Lower leg skin (tissue), 4 donors: ENCODE data around the gene NCAM1. TPM values are rescaled to one million over a fixed set of nuclear protein-coding genes. Genes with fewer than 3 reads are reported as not detected.

ENCODE experiments used
- DNase-seq, 2 donors: peaks; one replicate each; pipeline ENCODE4 v3.0.0-alpha.2; 2019; ENCODE audit warnings: low spot score in 2 of 2
- H3K4me3 ChIP-seq: fragments of 200-600 bp; sonication (generic); 2 replicates; pipeline ENCODE4 v1.5.1; 2017; ENCODE audit warnings: mild to moderate bottlenecking, low read depth; ENCODE audit not compliant: poor library complexity, severe bottlenecking
- CTCF ChIP-seq, 3 donors: fragments of 450-650 bp; IDR thresholded peaks; one replicate each; pipeline ENCODE4 v1.5.1; 2016; ENCODE audit warnings: antibody characterized with exemption in 3 of 3, mild to moderate bottlenecking in 3 of 3, moderate library complexity in 2 of 3
- POLR2A ChIP-seq, 2 donors: fragments of 450-650 bp; IDR thresholded peaks; one replicate each; pipeline ENCODE4 v1.6.1; 2016 to 2017; ENCODE audit warnings: antibody characterized with exemption in 2 of 2, mild to moderate bottlenecking in 1 of 2, moderate library complexity in 1 of 2
- WGBS, 2 donors: methylation state at CpG; one replicate each; pipeline ENCODE4 v1.1.5; 2018; 5-methylcytosine and 5-hydroxymethylcytosine counted together
- intact Hi-C: fragments of 100-400 bp; cut with DNase I; formaldehyde crosslinking; loops from one replicate; pipeline ENCODE4 v1.15.0; 2023; ENCODE audit warnings: low total_unique reads
- total RNA-seq, 4 donors: library from RNA; depleted of rRNA; stranded (reverse); fragments of >200 nt; gene quantifications; one replicate each; pipeline ENCODE4 v1.1.0, GENCODE V29; 2016

The NCAM1 gene
- total RNA-seq, 4 donors from 2014 or later = 1.7 to 7.1 (median 3.8) TPM

- DNase-seq = peak in 1 of 2 donors; percentile 31
- intact Hi-C loops = no loop called here
- TF ChIP-seq CTCF (IDR thresholded peaks at IDR 0.05) (no peak), POLR2A (IDR thresholded peaks at IDR 0.05) (no peak)
- H3K4me3 ChIP-seq = no peak overlapping the region
- WGBS, 2 donors = 76 to 86% methylated on average over 4 of the region's 4 CpGs
Measured at GRCh38 chr11:113278925-113279324, 317.7 kb downstream of the NCAM1 start.

- no peak for TF ChIP-seq POLR2A (IDR thresholded peaks at IDR 0.05)
- no peak for TF ChIP-seq CTCF (IDR thresholded peaks at IDR 0.05)
- no peak overlapping the region for H3K4me3 ChIP-seq
- DNase-seq = peak in 1 of 2 donors; percentile 79
- 79 to 80% methylated on average over 3 of the region's 3 CpGs for WGBS, 2 donors
- intact Hi-C loops = no loop called here
Measured at GRCh38 chr11:113279591-113279990, 318.4 kb downstream of the NCAM1 start.

GRCh38 chr11:113281052-113281725, 320.0 kb downstream of the NCAM1 start:
- peak in 1 of 2 donors; percentile 72 for DNase-seq
- TF ChIP-seq CTCF (IDR thresholded peaks at IDR 0.05) = no peak
- no peak for TF ChIP-seq POLR2A (IDR thresholded peaks at IDR 0.05)
- intact Hi-C loops = loop anchor here (10.0 kb wide), 2 partner anchors 986 to 1066 kb away; no protein-coding TSS in a partner anchor
- WGBS, 2 donors = 92 to 100% methylated on average over 2 of the region's 2 CpGs
- H3K4me3 ChIP-seq = no peak overlapping the region

- TF ChIP-seq CTCF (IDR thresholded peaks at IDR 0.05) (no peak), POLR2A (IDR thresholded peaks at IDR 0.05) (no peak)
- H3K4me3 ChIP-seq = no peak overlapping the region
- WGBS, 2 donors = 67 to 69% methylated on average over 3 of the region's 3 CpGs
- peak in 1 of 2 donors; percentile 57 for DNase-seq
- intact Hi-C loops = loop anchor here (10.0 kb wide), 2 partner anchors 988 to 1068 kb away; no protein-coding TSS in a partner anchor
Measured at GRCh38 chr11:113282898-113283437, 321.7 kb downstream of the NCAM1 start.

- no peak for TF ChIP-seq CTCF (IDR thresholded peaks at IDR 0.05)
- TF ChIP-seq POLR2A (IDR thresholded peaks at IDR 0.05) = no peak
- no peak overlapping the region for H3K4me3 ChIP-seq
- WGBS, 2 donors = 86 to 87% methylated on average over 2 of the region's 2 CpGs
- DNase-seq = no peak
- intact Hi-C loops = loop anchor here (10.0 kb wide), 2 partner anchors 989 to 1069 kb away; no protein-coding TSS in a partner anchor
Measured at GRCh38 chr11:113283881-113284280, 322.7 kb downstream of the NCAM1 start.
